ENCODE results near the gene LNX1.

- TF ChIP-seq CTCF (IDR thresholded peaks at IDR 0.05) (no peak), POLR2A (IDR thresholded peaks at IDR 0.05) (no peak)
Measured at GRCh38 chr4:53432528-53433424, 158.5 kb downstream of the LNX1 start.
